SH-SY5Y (cell line): ENCODE measurements around the gene CA10.

ENCODE experiments used
- GATA2 ChIP-seq: IDR thresholded peaks from 2 replicates; pipeline ENCODE4 v1.6.1; 2011; ENCODE audit warnings: mild to moderate bottlenecking, low read depth, low read length
- GATA3 ChIP-seq: IDR thresholded peaks from 2 replicates; pipeline ENCODE4 v1.6.1; 2011; ENCODE audit warnings: low read depth, mild to moderate bottlenecking, low read length, moderate library complexity

Gene CA10

DNA sequence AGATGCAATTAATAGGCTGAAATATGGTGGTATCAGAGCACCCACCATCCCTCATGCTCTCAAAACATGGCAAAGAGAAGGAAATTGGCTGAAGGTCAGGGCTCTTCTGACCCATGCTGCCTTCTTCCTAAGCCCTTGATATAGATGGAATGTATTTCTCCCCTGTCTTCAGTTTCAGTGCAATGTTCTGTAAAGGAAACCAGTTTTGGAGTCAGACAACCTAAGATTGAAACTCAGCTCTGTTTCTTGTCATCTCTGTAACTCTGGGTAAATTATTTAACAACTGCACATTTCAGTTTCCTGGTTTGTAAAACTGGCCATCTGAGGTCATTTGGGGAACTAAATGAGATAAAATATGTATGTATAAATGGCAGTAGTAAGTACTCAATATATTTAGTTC, 243.9 kb downstream of the CA10 start:
- TF ChIP-seq GATA2: no peak

DNA sequence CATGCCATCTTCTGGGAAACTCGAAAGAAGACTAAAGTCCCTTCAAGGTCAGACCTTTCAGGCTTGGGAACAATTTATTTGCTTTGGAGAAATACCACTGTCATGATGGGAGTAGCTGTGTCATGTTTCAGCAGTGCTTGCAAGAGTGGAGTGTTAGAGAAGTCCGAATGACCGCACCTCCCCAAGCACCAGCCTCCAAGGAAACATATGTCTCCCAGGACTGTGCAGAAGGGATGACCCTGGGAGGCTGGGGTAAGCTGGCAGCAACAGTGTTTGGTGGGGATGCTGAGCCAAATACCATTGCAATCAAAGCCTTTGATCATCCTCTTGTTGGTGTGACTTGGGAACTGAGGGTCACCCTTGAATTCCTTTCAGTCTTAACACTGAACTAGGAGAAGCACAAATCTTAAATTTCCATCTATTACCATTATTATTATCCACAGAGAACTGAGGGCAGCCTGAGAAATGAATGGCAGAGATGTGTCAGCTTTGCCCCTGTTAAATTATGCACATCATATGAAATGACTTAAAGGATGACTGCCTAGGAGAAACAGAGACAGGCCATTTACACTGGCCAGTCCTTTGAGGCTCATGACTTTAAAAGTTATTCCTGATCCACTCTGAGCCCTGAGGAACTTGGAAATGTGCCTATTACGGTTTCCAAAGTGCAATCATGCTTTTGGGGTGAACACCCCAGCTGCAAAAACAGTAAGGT, 244.9 kb downstream of the CA10 start:
- TF ChIP-seq GATA3 (no peak), GATA2 (no peak)

DNA sequence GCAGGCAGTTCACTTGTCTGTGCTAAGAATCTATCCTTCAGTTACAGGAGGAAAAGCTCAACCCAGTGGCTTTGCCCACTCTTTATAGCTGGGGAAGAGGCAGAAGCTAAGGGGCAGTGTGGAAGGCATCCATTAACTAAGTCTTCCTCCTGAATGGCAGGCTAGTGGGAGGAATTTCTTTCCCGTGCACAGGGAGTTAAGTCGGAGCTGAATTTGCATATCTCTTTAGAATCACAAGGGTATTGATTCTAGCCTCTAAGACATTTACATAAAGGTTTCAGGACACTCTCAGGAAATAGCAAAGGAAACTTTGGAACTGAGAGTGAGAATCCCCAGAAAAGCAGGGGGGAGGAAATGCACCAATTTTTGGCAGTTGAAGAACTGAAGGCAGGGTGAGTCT, 245.6 kb downstream of the CA10 start:
- TF ChIP-seq GATA2 (no peak), GATA3 (no peak)

DNA sequence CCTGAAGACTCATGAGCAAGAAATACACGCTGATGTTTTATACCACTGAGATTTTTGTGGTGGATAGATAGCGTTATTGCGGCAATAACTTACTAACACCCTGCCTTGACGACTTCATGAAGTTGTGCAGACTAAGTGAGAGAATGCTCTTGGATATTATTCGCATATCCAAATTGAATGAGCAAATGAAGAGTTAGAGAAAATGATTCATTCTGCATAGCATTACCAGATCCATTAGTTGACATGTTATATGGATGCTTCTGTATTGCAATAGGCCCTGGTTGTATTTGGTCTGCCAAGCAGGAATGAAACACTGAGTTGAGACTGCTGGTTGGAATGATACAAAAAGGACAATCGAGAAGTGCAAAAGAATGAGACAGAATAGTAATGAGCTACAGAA, 247.3 kb downstream of the CA10 start:
- no peak for TF ChIP-seq GATA3
- TF ChIP-seq GATA2: no peak

DNA sequence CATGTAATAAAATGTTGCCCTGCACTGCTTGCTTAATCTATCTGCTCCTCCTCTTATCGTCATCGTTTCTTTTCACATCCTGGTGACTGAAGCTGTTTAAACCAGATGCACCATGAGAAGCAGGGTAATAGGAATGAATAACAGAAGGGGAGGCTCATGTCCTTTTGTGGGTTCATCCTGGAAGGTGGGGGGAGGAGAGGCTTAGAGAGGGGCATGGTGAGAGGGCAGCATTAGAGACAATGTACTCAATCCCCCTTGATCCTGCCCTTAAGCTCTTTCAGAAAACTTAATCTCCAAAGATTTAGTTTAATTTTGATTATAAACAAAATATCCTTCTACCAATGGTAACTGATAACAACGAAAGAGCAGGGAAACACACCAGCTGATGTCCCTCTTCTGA, 248.5 kb downstream of the CA10 start:
- TF ChIP-seq GATA3 (no peak), GATA2 (no peak)

DNA sequence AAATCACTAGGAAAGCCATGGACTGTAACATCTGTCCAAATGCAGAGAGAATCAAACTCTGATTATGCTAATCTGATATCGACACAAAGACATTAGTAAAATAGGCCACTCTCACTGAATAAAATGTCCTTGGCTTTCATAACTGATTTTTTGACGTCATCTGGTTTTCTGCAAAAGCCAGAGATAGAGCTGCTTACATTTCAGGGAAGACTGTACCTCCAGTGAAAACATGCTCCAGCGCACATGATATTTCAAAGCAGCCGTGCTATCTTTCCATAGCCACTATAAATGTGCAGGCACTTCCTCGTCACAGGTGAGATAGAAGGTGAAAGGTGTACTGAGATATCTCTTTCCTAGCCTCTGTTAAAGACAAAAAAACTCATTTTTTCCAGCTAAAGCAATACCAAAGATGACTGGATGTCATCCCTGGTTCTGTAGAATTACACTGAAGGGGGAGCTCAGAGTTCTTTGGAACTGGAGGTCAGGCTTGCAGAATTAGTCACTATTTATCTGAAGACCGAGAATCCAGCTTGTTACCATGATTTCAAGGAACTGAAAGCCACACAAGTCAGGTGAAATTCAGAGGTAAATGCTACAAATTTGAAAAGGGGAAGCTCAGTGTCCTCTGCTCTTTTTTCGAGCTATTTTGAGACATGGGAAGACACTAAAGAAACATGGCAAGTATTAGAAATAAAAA, 249.5 kb downstream of the CA10 start:
- TF ChIP-seq GATA2 (no peak), GATA3 (0 out of 2 replicates have a peak, but pooled peaks have one; percentile 15)

DNA sequence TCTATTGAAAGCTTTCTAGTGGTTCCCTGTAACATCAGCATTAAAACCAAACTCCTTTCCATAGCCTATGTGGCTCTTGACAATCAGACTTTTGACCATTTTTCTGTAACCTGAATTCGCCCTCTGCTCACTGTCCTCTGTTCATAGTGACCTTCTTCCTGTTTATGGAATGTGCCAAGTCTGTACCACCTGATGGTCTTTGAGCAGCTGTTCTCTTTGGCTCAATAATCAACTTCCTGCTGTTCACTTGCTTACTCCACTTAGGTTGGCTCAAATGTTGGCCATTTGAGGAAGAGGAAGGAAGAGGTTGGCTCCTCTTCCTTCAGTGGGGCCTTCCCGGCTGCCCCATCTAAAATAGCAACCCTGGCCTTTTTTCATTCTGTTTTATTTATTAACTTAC, 251.5 kb downstream of the CA10 start:
- no peak for TF ChIP-seq GATA2
- TF ChIP-seq GATA3: no peak

DNA sequence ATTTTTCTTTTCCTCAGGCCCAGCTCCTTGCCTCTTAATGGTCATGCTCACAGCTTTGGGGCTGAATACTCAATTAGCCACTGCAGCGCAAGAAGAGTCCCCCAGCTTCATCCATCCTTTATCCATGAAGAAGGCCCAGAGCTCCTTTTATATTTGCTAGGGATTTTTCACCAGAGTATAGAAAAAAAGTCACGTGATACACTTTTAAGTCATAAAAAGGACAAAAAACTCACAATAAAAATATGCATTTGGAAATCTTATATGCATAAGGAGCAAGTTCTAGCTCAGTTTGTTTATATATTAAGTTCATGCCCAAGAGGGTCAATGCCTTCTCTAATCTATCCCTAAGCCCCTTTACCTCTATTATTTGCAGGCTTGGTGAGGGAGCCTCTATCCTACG, 254.1 kb downstream of the CA10 start:
- TF ChIP-seq GATA2 (no peak), GATA3 (no peak)

DNA sequence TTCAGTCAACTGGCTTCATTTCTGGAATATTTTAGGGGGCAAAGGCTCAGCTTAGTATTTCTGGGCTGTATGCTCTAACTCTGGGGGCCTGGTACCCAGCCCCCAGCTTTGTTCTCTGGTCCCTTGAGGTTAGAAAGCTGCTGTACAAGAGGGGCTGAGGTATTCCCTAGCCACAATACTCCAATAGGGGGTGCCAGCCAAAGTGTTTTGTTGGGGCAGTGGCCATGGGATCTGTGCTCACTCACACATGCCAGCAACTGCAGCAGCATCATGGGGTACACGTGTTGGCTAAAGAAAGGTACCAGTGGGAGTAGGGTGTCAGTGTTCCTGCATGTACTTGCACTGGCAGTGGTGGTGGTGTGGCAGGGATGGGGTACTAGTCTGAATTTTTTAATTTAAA, 257.3 kb downstream of the CA10 start:
- TF ChIP-seq GATA2 (no peak), GATA3 (no peak)

DNA sequence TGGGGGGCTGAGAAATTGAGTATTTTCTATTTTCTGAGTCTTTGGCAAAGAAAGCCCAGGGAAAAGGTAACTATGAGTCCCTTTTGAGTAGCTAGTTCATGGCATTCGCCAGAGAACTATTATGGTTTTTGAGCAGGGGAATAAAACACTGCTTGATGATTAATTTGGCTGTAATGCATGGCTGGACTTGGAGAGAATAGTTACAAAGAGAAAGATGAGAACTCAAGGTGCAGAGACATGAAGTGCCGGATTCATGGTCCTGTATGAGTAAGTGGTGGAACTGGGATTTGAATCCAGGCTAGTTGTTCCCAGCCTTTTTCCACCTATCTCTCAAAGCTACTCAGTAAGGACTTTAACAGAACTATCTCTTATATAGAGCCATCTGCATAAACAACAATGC, 266.6 kb downstream of the CA10 start:
- TF ChIP-seq GATA2: no peak

DNA sequence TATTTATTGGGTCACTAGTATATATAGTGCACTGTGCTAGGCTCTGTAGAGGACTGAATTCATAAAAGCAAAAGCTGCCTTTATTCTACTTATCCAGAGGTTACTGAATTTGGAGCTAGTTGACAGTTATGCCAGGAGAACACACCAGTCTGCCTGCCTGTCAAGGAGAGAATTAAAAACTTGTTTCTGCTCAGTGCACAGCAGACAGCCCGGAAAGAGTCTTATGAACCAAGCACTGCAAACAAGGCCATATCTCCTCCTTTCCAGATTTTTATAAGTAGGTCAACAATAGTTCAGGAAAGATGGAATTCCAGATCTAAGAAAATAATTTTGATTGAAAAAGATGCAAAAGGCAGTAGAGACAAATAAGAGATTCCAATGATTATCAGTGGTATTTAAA, 267.8 kb downstream of the CA10 start:
- TF ChIP-seq GATA2 (no peak), GATA3 (no peak)

DNA sequence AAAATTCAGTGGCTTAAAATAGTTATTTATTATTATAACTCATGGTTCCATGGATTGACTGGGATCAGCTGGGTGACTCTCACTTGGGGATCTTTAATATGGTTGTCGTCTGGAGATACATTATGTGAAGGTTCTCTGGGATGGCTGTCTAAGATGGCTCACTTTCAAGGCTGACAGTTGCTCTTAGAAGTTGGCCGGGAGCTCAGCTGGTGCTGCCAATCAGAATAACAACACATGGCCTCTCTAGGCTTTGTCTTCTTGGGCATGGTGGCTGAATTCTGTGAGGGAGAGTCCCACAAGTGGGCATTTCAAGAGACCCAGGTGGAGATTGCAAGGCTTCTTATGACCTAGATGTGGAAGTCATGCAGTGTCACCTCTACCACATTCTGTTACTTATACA, 269.7 kb downstream of the CA10 start:
- TF ChIP-seq GATA2 (no peak), GATA3 (no peak)

DNA sequence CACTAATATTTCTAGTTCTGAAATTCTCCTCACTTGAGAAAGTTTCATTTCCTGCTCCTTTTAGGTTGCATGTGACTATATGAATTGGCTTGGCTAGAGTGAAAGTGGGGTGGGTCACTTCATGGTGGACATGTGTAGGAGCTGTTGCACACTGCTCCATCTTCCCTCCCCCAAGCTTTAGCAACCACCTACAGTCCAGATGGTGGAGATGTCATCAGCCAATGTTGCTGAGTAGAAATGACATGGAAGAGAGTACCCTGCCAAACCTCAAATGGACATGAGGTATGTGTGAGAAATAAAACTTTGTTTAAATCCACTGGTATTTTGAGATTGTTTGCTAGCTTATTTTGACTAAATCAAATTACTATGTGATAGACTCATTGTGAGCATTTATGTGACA, 281.5 kb downstream of the CA10 start:
- no peak for TF ChIP-seq GATA2
- no peak for TF ChIP-seq GATA3

DNA sequence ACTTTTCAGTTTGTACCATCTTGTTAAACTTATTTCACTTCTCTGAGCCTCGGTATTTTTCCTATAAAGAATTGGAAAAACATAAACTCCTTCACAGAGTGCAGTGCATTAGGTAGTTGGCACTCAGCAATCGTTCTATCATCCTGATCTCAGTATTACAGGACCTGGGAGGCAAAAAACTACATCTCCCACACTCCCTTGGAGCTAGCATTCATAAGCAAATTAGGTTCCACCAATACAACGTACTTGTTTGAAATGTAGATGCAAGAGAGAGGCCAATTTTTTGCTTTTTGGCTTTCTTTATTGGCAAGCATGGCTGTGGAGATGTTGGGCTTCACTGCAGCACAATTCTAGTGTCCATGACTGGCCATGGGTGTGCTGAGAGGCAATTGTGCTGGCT, 285.2 kb downstream of the CA10 start:
- TF ChIP-seq GATA3 (no peak), GATA2 (no peak)

DNA sequence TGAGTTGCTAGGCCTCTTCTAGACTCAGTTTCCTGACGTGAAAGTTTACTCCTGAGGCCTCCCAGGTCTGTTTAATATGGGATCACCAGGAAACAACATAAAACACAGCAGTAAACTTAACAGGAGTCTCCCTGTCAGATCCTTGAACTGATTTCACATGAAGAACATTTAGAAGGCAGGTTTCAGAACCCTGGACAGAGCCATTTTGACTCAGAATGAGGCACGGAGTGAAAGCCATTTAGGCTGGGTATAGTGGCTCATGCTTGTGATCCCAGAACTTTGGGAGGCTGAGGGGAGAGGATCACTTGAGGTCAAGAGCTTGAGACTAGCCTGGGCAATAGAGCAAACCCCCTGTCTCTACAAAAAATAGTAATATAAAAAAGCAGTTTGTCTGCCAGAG, 289.1 kb downstream of the CA10 start:
- TF ChIP-seq GATA2: no peak
- TF ChIP-seq GATA3: no peak
